H1 (cell line): ENCODE results near the gene PAIP2.
"Not testable (repeated sequence)": the region's sequence is repeated elsewhere in the genome, so short reads cannot be mapped to it uniquely, and the experiment has no call there.

Experiments
- BRCA1 ChIP-seq: IDR thresholded peaks from 2 replicates; pipeline ENCODE4 v1.6.1; 2012; ENCODE audit warnings: low read depth, low read length, improper control_type of control experiment
- E2F6 ChIP-seq: IDR thresholded peaks from 2 replicates; pipeline ENCODE4 v1.6.1; 2012; ENCODE audit warnings: inconsistent platforms
- EP300 ChIP-seq, 2 experiments: IDR thresholded peaks; 1 replicate in 1 of 2; 2 replicates in 1 of 2; pipeline ENCODE4 v1.6.1; 2011 to 2012; ENCODE audit warnings: low read depth in 2 of 2, low read length in 2 of 2, mild to moderate bottlenecking in 2 of 2, borderline replicate concordance in 1 of 2, inconsistent platforms in 1 of 2, moderate library complexity in 1 of 2
- EZH2 ChIP-seq: fragments of 200-600 bp; sonication (generic); IDR thresholded peaks from 2 replicates; pipeline ENCODE4 v1.7.1; 2012; ENCODE audit warnings: low read depth, mild to moderate bottlenecking, moderate library complexity, low read length, inconsistent platforms; ENCODE audit not compliant: severe bottlenecking
- GTF2F1 ChIP-seq: IDR thresholded peaks from 2 replicates; pipeline ENCODE4 v1.6.1; 2012; ENCODE audit warnings: low read depth, low read length, improper control_type of control experiment, borderline replicate concordance
- JUN ChIP-seq: IDR thresholded peaks from 2 replicates; pipeline ENCODE4 v1.6.1; 2011; ENCODE audit warnings: low read depth, mild to moderate bottlenecking, improper control_type of control experiment, low read length
- JUND ChIP-seq: IDR thresholded peaks from 2 replicates; pipeline ENCODE4 v1.6.1; 2011; ENCODE audit warnings: mild to moderate bottlenecking, improper control_type of control experiment, low read length
- POLR2A ChIP-seq, 2 experiments: IDR thresholded peaks; 1 replicate in 1 of 2; 2 replicates in 1 of 2; pipeline ENCODE4 v1.6.1; 2011; ENCODE audit warnings: low read depth in 2 of 2, low read length in 2 of 2, mild to moderate bottlenecking in 2 of 2; ENCODE audit errors: control extremely low read depth in 1 of 2
- POLR2AphosphoS5 ChIP-seq: IDR thresholded peaks from 2 replicates; pipeline ENCODE4 v1.6.1; 2011; ENCODE audit warnings: low read depth, low read length
- RXRA ChIP-seq: IDR thresholded peaks from 2 replicates; pipeline ENCODE4 v1.6.1; 2011; ENCODE audit warnings: low read depth, mild to moderate bottlenecking, low read length, moderate library complexity; ENCODE audit not compliant: insufficient read depth
- SAP30 ChIP-seq: fragments of 300-600 bp; sonication (generic); IDR thresholded peaks from 2 replicates; pipeline ENCODE4 v1.7.1; 2012; ENCODE audit warnings: low read length, moderate library complexity, mild to moderate bottlenecking, inconsistent platforms; ENCODE audit not compliant: insufficient read depth, insufficient replicate concordance
- SRF ChIP-seq: IDR thresholded peaks from 2 replicates; pipeline ENCODE4 v1.6.1; 2011; ENCODE audit warnings: mild to moderate bottlenecking, low read depth, low read length, moderate library complexity
- ZNF274 ChIP-seq: IDR thresholded peaks from 2 replicates; pipeline ENCODE4 v1.7.0; 2012; ENCODE audit warnings: low read length, borderline replicate concordance; ENCODE audit errors: extremely low read depth
- TF ChIP-seq, protein P1 (sequence below), 3 experiments: IDR thresholded peaks; 1 replicate in 2 of 3; 2 replicates in 1 of 3; pipeline versions ENCODE4 v1.5.1 to v1.6.1; 2011; ENCODE audit warnings: low read length in 3 of 3, mild to moderate bottlenecking in 3 of 3, inconsistent platforms in 2 of 3, low read depth in 1 of 3, moderate library complexity in 1 of 3; ENCODE audit not compliant: insufficient read depth in 1 of 3; ENCODE audit errors: control extremely low read depth in 1 of 3

DNA sequence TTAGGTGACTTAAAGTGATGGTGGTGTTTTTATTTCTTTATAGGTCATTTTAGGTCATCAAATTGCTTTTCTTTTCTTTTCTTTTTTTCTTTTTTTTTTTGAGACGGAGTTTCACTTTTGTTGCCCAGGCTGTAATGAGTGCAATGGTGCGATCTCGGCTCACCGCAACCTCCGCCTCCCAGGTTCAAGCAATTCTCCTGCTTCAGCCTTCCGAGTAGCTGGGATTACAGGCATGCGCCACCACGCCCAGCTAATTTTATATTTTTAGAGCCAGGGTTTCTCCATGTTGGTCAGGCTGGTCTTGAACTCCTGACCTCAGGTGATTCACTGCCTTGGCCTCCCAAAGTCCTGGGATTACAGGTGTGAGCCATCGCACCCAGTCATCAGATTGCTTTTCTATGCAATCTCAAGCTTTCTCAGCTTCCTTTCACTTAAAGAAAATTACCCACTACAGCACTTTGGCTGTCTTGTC, 30.9 kb upstream of the PAIP2 start:
- not testable (repeated sequence) for TF ChIP-seq BRCA1; EZH2; JUND; POLR2A (IDR thresholded peaks at IDR 0.05; ENCODE audit: control extremely low read depth in 1 of 2, low read depth in 2 of 2, low read length in 2 of 2); RXRA; GTF2F1; POLR2AphosphoS5; E2F6; JUN; EP300 (IDR thresholded peaks at IDR 0.05; ENCODE audit: borderline replicate concordance in 1 of 2, low read depth in 2 of 2, low read length in 2 of 2); SAP30; ZNF274; SRF
- TF ChIP-seq, protein P1, sequence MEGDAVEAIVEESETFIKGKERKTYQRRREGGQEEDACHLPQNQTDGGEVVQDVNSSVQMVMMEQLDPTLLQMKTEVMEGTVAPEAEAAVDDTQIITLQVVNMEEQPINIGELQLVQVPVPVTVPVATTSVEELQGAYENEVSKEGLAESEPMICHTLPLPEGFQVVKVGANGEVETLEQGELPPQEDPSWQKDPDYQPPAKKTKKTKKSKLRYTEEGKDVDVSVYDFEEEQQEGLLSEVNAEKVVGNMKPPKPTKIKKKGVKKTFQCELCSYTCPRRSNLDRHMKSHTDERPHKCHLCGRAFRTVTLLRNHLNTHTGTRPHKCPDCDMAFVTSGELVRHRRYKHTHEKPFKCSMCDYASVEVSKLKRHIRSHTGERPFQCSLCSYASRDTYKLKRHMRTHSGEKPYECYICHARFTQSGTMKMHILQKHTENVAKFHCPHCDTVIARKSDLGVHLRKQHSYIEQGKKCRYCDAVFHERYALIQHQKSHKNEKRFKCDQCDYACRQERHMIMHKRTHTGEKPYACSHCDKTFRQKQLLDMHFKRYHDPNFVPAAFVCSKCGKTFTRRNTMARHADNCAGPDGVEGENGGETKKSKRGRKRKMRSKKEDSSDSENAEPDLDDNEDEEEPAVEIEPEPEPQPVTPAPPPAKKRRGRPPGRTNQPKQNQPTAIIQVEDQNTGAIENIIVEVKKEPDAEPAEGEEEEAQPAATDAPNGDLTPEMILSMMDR (IDR thresholded peaks at IDR 0.05; ENCODE audit: control extremely low read depth in 1 of 3, insufficient read depth in 1 of 3, low read depth in 1 of 3, low read length in 3 of 3) = not testable (repeated sequence)
